Erythroblast (primary cell): Measurements from ENCODE around the gene CPNE2.

ENCODE experiments used
- GATA1 ChIP-seq: IDR thresholded peaks from 2 replicates; pipeline ENCODE4 v1.6.1; 2011; ENCODE audit warnings: low read depth, mild to moderate bottlenecking, control low read depth, low read length, moderate library complexity
- POLR2A ChIP-seq: IDR thresholded peaks from 2 replicates; pipeline ENCODE4 v1.6.1; 2011; ENCODE audit warnings: mild to moderate bottlenecking, low read length

- TF ChIP-seq POLR2A (no peak), GATA1 (no peak)
Observed at GRCh38 chr16:57094911-57095310, 2.5 kb downstream of the CPNE2 start.
